ENCODE data around the gene SPEF1. TPM values are rescaled to one million over a fixed set of nuclear protein-coding genes. Genes with fewer than 3 reads are reported as not detected.

Gene SPEF1
- total and polyA plus RNA-seq, 2 of the 4 experiments (the other 2 are of a cell fraction), result 0.15 TPM; not detected in 1

GRCh38 chr20:3740615-3741301, 40.5 kb downstream of the SPEF1 start:
- no peak overlapping the region for H2BK15ac ChIP-seq (ENCODE audit: low read depth, low read length)
- H4K20me1 ChIP-seq (ENCODE audit: insufficient read depth, low read length), result no peaks in the 10 kb centered on the region
- H3K4ac ChIP-seq (ENCODE audit: low read depth, low read length), result no peak overlapping the region
- H2BK120ac ChIP-seq (ENCODE audit: low read depth, low read length), result no peak overlapping the region
- H3K4me3 ChIP-seq (ENCODE audit: insufficient read depth, low read depth, low read length), result no peak overlapping the region
- in situ Hi-C loops (cut with MboI; ENCODE audit: low sequenced_read_pairs) (no loop called here), intact Hi-C loops (cut with micrococcal nuclease) (no loop called here), dilution Hi-C loops (cut with HindIII; ENCODE audit: low sequenced_read_pairs, unreplicated experiment) (no loop called here)
- no peaks in the 10 kb centered on the region for H3K9me3 ChIP-seq (ENCODE audit: control insufficient read depth, insufficient read depth, low read length)
- ChIA-PET POLR2A (ENCODE audit: unreplicated experiment) (interaction anchor here (0.9 kb wide), 1 partner anchor 80 kb away, joined by 4 read pairs; the partner anchor contains the start of gene AP5S1), CTCF (interaction anchor here (1.4 kb wide), 1 partner anchor 12 kb away, joined by 3 read pairs; no protein-coding TSS in a partner anchor)
- no peak overlapping the region for H3K56ac ChIP-seq (ENCODE audit: extremely low read depth, insufficient read depth, low read length)
- no peak for DNase-seq
- H3K14ac ChIP-seq (replicated peaks; ENCODE audit: low read depth, low read length), result no peak overlapping the region
- H3K9me1 ChIP-seq (ENCODE audit: insufficient read depth, low read length), result no peaks in the 10 kb centered on the region
- TF ChIP-seq POLR2A (IDR thresholded peaks at IDR 0.05; ENCODE audit: low read depth, low read length) (no peak), RAD21 (IDR thresholded peaks at IDR 0.05; ENCODE audit: low read length) (no peak), CTCF (conservative IDR thresholded peaks at IDR 0.05; ENCODE audit: low read depth, low read length) (no peak), MAFK (IDR thresholded peaks at IDR 0.05; ENCODE audit: low read depth, low read length) (no peak), SMC3 (IDR thresholded peaks at IDR 0.05; ENCODE audit: low read depth, low read length) (no peak), RCOR1 (IDR thresholded peaks at IDR 0.05; ENCODE audit: insufficient replicate concordance, low read length) (no peak), USF2 (IDR thresholded peaks at IDR 0.05; ENCODE audit: low read depth, low read length) (no peak), CHD1 (IDR thresholded peaks at IDR 0.05; ENCODE audit: low read depth, low read length) (no peak), BHLHE40 (IDR thresholded peaks at IDR 0.05; ENCODE audit: low read depth, low read length) (no peak)
- no peak overlapping the region for H3K27ac ChIP-seq (ENCODE audit: insufficient read depth, low read length)
- no peak for ATAC-seq (ENCODE audit: low read depth)
- WGBS, 2 experiments (ENCODE audit: extremely low coverage in 2 of 2, insufficient read length in 1 of 2), result 90% methylated on average over 3 of the region's 15 CpGs; no CpG with 5 or more reads in 1 of the 2 experiments
- no peaks in the 10 kb centered on the region for H3K36me3 ChIP-seq (ENCODE audit: control insufficient read depth, insufficient read depth, low read length)
- no peak overlapping the region for H4K8ac ChIP-seq (ENCODE audit: low read depth in 2 of 2, low read length in 2 of 2)
- H3K4me1 ChIP-seq (ENCODE audit: control insufficient read depth, insufficient read depth, low read length), result no peaks in the 10 kb centered on the region
- no peak overlapping the region for H2AK5ac ChIP-seq (ENCODE audit: low read depth, low read length)
- BruUV-seq (replicated peaks), result no TSS peak
- H3K27me3 ChIP-seq (ENCODE audit: control insufficient read depth, insufficient read depth, low read length), result peaks cover 18% of the 10 kb centered on the region
- H2BK20ac ChIP-seq (ENCODE audit: low read depth, low read length), result no peak overlapping the region
- no peak overlapping the region for H3K18ac ChIP-seq (ENCODE audit: low read depth, low read length)
- no peak overlapping the region for H2AK9ac ChIP-seq (replicated peaks; ENCODE audit: low read depth, low read length, poor library complexity)
- H2BK5ac ChIP-seq (ENCODE audit: low read depth, low read length, poor library complexity, severe bottlenecking), result no peak overlapping the region
- no peak overlapping the region for H2AFZ ChIP-seq (replicated peaks; ENCODE audit: low read length, poor library complexity)
- H3K9ac ChIP-seq (ENCODE audit: low read depth, low read length), result no peak overlapping the region
- H4K5ac ChIP-seq (ENCODE audit: low read depth, low read length), result no peak overlapping the region
- no peak overlapping the region for H3K4me2 ChIP-seq (ENCODE audit: low read depth, low read length)
- H3K23ac ChIP-seq (ENCODE audit: low read depth, low read length), result no peak overlapping the region
- H4K91ac ChIP-seq (ENCODE audit: insufficient read depth, low read depth, low read length), result no peak overlapping the region
- H3K79me1 ChIP-seq (ENCODE audit: low read depth in 1 of 2, low read length in 2 of 2), result no peaks in the 10 kb centered on the region

Measured in IMR-90 (cell line).